Stromal cell of bone marrow (primary cell): Measurements from ENCODE around the gene PPP2R2B.

Experiments
- DNase-seq: peaks from one replicate; pipeline ENCODE4 v3.0.0-alpha.2; 2012; ENCODE audit warnings: low read depth

The PPP2R2B gene

DNA sequence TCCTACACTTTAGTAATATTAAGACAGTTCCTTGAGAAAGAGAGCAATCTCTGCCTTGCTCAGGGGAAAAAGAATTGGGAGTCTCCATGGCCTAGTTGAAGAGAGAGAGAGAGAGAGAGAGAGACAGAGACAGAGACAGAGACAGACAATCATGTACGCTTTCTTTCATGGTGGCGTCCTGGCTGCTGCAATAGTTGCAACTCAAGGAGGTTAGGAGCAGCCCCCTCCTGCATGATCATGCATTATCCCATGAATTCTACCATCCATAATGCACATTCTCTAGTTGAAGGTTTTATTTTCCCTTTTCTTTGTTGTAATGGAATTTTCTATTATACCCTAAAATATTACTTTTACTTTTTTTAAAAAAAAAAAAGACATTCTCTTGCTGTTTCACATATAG lies 50.7 kb downstream of the PPP2R2B start:
- DNase-seq = no peak

DNA sequence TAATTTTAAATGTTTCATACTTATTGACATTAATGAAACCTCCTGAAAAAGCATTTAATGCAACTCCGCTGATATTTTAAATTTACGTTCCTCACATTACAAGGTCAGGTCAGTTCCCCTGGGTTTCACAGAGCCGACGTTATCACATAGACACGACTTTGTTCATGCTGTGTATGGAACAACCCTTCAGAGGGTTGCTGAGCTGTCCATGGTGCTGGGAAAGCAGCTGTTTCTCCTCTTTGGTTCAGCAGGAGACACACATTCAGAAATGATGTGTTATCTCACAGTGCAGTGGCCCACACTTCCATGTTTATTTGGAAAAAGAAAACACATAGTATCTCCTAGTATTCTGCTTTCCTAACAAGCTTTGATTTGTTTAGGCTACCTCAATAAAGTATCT lies 53.5 kb downstream of the PPP2R2B start:
- peak; percentile 11 for DNase-seq

DNA sequence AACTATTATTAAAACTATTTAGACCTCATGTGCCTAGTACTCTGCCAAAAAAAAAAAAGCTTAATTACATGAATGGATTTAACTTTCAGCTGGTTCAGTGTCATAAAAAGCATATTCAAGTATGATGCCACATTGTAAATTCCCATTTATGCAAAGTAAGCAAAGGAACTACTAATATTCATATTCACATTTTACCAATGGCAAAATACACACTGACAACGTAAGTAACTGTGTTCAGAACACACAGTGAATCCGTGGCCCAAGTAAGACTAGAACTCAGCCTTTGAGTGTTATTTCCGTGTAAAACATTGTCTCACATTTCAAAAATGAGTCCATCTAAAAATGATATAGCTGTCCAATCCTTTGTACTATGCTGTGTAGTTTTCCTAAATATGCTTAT lies 56.8 kb downstream of the PPP2R2B start:
- DNase-seq = no peak

DNA sequence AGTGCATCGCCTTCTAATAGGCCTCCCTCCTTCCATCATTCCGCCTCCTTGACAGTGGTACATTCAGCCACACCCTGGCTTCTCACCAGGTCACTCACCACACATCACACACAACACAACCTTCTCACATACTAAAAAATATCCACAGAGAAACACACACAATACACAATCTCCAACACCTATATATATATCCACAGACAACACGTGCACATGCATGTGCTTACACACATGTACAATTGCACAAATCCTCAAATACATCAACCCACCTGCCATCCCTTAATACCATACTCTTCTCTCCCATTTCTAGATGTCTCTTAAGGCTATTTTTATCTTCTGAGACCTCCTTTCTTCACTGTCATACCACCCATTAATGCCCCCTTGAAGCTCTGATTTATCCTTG lies 57.6 kb downstream of the PPP2R2B start:
- no peak for DNase-seq

DNA sequence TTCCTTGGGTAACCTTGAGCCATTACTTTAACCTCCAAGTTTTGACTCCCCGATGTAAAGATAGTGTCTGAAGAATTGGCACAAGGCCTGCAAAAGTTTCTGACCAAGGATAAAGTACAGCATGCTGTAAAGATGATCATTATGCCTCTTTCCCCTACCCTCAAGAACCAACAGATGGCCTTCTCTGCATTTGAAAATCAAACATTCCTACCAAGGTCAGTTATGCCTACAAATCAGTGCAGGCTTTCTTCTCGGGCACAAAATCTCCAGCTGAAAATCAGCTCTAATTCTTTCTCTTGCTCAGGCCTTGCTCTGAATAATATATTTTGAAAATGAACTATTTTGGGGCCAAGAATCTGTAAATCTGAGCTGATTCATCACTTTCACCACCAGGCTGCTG lies 59.7 kb downstream of the PPP2R2B start:
- no peak for DNase-seq

DNA sequence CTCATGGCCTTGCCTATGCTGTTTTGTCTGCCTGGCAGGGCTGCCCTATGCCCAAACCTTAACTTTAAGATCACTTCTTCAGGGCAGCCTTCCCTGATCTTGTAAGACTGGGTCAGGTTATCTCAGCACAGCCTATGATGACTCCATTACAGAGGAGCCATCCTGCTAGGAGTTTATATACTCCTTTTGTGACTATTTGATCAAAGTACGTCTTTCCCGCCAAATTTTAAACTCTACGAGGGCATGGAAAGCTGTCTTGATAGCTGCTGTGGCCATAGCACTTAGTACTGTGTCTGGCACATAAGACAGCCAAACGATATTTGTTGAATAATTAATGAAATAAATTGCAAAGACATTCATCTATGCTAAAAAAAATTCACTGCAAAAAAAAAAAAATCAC lies 60.6 kb downstream of the PPP2R2B start:
- no peak for DNase-seq

DNA sequence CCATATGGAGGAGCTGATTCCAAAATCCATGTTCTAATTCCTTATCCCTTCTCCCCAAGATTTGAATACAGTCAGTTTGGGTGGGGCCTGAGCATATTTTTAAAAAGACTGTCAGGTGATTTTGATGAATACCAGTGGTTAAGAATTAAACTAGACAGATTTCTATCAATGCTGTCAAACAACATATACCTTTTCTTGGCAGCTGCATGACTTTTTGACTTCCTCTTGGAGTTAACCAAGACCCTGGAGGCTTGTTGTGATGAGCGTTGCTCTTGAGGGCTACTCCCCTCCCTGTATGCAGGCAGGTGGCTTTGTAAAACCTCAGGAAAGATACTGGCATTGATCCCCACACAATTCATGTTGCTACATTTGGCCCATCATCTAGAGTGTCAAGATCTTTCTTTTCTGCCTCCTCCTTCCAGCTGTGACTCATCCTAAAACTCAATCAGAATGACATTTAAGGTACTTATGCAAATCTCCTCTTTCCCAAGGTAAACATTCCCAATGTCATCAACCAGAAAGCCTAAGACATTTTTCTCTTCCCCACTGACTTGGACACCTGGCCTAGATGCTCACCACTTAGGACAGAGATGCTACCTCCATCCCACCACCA lies 61.7 kb downstream of the PPP2R2B start:
- DNase-seq = no peak

DNA sequence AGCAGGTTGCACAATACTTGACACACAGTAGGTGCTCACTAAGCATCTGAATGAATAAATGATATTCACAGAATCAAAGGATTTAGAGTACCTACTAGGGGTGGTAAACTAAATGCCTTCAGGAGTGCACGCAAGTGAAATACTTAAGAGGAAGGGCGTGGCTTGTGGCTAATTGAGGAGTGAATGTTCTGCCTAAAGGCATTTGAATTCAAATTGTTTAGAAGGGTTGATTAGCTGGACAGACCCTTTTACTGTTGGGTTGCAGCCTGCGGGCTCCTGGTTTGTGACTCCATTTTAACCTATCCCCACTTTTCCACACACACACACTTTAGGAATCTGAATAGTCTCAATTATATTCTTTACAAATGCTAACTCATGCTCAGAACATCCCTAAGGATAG lies 63.1 kb downstream of the PPP2R2B start:
- DNase-seq = no peak

DNA sequence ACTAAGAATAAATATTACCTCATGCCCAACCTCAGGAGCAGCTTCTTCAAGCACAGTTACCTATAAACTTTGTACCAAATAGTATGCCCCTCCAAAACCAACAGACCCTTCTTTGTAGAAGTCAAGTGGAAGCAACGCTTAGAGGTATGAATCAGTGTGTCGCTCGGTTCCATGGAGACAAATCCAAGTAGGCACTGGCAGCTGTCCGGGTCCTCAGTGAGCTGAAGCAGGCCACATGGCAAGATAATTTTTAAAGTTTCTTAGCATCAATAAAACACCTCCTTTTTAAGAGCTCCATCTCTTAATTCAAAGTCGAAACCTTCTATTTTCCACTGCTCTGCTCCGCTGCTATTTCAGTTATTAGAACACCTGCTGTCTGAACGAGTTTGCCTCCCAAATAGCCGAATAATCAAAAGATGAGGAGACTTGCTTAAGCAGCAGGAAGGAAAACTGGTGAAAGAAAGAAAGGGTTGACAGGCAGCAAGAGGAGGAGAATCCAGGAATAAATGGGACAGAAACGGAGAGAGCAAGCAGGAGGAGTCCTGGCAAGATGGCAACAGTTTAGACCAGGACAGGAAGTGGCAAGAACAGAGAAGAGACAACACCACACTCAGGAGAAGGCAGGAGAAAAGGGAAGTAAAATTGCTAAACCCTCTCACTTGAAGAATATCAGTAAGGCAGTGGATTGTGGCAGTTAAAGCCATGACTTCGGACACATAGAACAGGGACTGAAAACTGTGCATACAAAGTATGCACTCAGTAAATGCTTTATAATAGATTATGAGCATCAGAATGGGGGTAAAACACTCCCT lies 65.0 kb downstream of the PPP2R2B start:
- DNase-seq = no peak

DNA sequence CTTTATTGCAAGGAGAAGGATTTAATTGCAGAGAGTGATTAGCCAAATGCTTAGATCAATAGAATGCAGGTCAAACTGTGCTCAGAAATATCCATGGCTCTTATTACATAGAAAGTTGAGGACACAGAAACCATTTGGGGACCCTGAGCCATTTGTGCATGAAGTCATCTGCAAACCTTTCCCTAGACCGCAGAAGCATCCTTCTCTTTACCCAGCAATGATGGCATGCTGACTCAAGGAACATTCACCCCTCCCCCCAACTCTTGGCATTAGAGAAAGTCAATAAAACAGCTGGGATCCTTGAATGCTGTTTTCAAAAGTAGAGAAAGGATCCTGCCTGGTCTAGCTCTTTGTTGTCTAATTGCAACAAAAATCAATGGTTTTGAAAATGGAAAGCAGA lies 73.5 kb downstream of the PPP2R2B start:
- peak; percentile 35 for DNase-seq

DNA sequence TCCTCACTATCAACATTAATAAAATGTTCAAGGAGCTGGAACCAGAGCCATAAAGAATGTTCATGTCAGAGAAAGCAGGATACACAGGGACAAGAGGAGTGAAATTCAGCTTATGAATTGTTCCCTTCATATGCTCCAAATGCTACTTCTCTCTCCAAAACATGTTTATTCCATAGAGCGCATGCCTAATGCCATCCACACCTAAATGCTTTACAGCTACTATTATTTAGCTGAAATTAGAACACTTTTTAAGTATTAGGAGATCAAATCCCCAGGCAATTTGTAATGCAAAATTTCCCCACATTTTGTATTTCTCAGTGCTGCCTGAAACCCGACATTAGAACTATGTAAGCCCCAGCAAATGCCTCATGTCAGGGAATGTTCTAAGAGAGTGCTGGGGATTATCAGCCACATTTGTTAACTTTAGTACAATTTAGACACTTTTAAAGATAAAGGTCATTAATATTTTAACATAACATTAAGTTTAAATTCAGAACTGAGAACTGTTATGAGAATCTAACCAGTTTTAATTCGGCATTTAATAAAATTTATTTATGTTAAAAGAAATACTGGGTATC lies 75.5 kb downstream of the PPP2R2B start:
- no peak for DNase-seq

DNA sequence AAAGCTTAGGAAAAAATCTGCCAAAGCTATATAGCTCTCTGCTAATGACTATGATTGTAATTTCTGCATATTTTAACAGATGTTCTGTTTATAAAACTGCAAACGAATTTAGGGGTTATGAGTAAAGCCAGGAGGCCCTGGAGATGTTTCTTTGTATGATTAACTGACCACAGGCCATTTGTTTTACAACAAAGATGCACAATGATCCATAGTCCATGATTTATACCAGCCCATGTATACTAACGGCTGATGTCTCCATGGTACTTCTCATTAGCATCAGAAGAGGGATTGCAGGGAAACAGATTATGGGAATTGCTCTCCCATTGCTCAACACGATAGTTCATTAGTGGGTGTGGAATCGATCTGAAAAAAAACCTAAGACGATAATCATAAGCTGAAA lies 78.9 kb downstream of the PPP2R2B start:
- DNase-seq = no peak

DNA sequence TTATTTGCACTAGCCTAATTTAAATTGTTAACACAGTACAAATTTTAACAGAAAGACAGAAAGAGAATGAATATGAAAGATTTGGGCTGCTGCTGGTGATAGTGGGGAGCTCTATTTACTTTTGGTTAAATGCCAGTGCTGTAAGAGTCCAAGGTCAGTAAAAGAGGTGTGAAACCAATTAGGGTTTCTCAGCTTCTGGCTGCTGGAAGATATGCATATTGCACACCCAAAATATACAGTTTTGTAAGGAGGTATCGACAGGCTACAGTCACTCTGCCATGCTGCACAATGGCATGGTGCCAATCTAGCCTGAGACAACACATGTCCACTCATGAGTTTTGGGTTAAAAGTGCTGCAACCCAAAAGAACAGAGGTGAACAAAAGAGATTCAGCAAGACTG lies 79.3 kb downstream of the PPP2R2B start:
- DNase-seq = no peak

DNA sequence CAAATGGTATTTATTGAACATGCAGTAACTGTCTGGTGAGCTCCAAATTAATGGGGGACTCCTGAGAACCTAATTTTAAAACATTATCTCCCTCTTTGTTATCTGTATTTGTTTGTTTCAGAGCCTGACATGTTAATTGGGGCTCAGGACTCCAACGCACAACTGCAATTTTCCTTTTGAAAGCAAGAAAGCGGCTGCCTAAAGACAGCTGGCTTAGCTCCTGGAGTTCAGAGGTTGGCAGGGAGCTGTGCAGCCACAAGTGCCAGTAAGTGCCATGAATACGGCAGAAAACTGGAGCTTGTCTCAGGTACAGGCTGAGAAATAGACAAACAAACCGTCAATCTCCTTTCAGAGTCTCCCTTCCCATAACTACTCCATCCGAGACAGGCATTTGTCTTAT lies 80.9 kb downstream of the PPP2R2B start:
- DNase-seq = no peak

DNA sequence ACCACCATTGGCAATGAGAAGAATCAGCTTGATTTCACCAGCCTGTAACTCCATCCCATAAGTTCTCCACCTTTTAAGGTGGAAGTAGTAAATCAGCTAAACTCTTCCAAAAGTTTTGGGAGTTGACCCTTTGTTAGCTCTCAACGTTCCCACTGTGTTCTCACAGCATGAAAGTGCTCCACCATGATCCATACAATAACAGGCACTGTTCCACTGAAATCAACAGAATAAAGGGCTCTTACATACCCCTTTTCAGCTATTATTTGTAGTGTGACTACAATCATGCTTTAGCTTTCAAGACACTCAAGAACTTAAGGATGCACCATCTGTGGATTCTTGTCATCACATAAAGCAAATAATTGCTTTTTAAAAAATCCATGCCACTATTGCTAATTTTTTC lies 81.6 kb downstream of the PPP2R2B start:
- no peak for DNase-seq

DNA sequence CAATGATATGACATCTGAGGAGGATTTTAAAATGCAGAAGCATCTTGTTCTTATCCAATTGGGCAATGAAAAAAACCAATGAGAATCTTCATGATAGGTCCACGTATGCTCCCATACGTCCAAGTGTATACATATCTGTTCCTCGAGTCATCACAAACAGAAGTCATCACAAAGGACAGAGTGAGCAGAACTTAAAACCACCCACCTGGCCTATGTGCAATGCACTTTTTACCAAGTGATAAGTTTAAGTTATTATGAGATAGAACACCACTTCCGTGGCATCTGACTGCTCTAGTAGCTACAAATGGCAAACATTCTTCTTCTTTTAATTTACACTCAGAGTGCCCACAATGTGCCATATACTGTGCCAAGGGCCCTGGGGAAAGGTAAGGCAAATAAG lies 82.4 kb downstream of the PPP2R2B start:
- no peak for DNase-seq

DNA sequence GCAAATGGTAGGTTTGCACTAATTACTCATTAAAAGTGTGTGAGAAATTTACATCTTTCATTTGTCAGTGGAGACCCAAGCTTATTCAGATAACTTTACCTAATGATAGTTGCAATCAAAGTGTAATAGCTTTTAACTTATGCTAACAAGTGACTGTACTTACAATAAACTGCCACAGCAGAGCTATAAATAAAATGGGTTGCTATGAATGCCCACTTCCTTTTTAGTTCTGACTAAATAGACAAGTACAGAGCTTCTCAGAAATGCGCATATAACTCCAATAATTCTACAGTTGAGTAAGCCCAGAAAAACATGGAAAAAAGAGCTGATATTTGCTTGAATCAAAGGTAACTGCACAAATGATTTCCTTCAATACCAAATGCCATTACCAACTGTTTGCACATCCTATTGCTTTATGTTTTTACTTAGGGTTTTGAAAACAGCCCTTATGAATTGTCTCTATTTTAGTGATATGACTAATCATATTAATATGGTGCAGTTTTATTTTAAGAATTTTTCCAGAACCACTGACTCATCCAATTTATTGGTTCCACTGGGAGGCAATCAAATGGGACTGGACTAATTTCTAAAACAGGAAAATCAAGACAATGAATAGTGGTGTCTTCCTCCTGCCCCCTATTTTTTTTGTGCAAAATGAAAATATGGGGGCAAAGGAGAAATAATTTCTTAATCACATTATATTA lies 84.1 kb downstream of the PPP2R2B start:
- peak; percentile 33 for DNase-seq

DNA sequence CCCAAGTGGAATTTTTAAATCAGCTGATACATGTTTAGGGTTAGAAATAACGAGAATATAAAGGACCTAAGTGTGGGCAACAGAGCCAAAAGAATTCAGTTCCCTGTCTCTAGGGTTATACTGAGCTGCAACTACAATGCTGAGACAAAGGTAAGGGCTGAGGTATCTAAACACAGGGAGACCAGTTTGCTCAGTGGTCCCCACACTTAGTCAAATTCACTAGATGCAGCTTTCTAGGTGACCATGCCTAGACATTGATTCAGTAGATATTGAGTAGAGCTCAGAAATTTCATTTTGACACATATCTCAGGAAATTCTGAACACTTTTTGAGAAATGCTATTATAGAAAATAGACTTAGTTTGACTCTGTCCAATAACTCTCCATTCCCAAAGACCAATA lies 84.8 kb downstream of the PPP2R2B start:
- DNase-seq = no peak

DNA sequence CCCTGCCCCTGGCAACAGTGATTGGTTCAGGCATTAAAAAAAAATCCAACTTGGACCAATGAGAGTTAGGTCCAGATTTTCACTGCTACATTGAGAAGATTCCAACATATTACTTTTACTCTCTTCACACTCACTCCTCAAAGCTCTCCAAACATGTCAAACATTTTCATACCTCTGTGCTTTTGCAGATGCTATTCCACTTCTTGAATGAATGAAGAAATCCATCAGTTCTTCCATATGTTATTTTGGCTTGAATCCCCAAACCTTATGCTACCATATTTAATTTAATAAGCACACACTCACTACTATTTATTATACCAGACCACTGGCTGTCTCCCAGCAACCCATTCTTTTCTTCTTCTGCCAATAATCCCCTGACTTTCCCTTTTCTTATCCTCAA lies 87.1 kb downstream of the PPP2R2B start:
- no peak for DNase-seq

DNA sequence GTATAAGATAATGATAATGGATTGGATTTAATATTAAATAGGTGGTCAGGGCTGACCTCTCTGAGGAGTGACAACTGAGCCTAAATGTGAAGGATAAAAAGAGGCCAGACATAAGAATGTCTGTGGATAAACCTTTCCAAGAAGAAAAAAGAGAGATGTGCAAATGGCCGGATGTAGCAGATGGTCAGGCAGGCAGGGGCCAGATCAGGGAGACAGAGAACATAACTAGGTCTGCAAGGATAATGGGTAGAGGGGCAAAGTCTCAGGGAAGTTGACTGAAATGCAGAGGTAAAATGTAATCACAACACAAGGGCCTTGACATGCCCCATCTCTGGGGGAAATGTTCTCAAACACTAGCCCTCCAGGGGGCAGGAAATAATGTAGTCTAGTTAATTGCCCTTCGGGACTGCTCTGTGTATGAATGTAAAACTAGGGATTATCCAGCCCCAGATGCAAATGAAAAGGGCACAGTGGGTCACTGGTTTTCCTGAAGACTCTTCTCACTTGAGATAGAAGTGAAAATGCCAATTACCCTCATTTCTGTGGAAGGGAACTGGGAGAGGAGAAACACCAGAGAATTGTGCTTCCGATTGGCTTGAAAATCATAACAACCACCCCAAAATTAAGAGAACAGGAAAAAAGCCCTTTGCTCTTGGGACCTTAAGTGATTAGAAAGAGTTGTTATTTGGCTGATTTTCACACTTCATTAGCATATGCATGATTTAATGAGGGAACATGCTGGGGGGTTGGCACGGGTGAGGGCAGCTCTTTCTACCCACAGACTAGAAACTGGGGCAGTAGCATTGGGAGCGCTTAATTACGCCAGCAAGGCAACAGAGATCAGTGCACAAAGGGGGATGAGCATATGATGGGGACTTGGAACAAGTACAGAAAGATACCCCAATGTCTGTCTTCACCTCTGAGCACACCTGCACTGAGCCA lies 88.6 kb downstream of the PPP2R2B start:
- no peak for DNase-seq

DNA sequence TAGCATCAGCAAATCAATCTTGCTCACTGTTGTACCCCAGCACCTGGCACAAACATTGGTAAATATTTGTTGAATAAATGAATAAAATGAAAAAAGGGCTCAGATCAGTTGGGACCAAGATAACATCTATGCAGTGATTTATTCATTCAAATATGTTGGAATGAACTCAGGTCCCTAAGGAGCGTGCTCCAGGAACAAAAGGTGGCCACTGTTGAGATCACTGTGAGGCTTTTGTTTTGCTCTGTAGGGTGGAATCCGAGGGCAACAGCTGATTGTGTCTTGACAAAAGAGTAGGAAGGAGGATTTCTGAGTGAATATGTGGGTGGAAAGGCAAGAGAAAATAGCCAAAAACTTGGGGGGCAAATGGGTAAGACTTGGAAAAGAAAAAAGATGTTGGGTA lies 89.7 kb downstream of the PPP2R2B start:
- DNase-seq = no peak

DNA sequence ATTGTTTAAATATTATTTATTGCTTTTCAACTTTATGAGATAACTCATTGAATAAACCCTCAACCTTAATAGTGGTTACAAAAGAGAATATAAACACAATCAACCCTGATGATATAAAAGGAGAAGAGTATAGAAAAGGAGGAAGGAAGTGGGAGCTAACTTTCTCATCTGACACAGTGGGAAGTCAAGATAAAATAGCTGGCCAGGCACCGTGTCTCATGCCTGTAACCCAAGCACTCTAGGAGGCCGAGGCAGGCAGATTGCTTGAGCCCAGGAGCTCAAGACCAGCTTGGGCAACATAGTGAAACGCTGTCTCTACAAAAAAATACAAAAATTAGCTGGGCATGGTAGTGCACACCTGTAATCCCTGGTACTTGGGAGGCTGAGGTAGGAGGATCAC lies 93.5 kb downstream of the PPP2R2B start:
- no peak for DNase-seq
